Heart left ventricle (tissue), 13 donors: ENCODE data around the gene CCDC70.

Experiments used
- CTCF ChIP-seq, 12 donors: fragments of 200-600 bp; sonication (generic) in 4 of 12; IDR thresholded peaks; one replicate each; pipeline versions ENCODE4 v1.5.0 to v1.8.0; 2018 to 2022; ENCODE audit warnings: antibody characterized with exemption in 12 of 12, mild to moderate bottlenecking in 5 of 12
- POLR2A ChIP-seq, 2 donors: fragments of 450-650 bp; IDR thresholded peaks; one replicate each; pipeline ENCODE4 v1.6.1; 2017; ENCODE audit warnings: antibody characterized with exemption in 2 of 2, mild to moderate bottlenecking in 2 of 2, moderate library complexity in 2 of 2
- donor health status: ischemic (EF 13 %, LVEDD 7.1; RV severe dilation, severe dysfunction).
- donor health status: DM: no; HTN: yes; CAD: no.
- donor health status: DM: no; HTN: no; CAD: no.
- donor health status: ischemic (EF 25% LVEDD 6.9; RV normal size, moderate dysfunction).
- donor health status: ischemic (EF 25% LVEDD 5.7; RV mildly dilated, moderate dysfunction).
- donor health status: ischemic (EF 35%, LVEDD 5.7; RV mildly dilated, moderate dysfunction).
- donor health status: nonischemic (EF 11% LVEDD 7.7; RV severe dilation, severe dysfunction).
- donor health status: DM: yes; HTN: yes; CAD: no.
- donor health status: PGD.
- donor health status: ischemic (EF 29% LVEDD 5.4; RV normal size, mild dysfunction).
- donor health status: nonischemic (EF 23%, LVEDD 6.1; RV moderate dilation, normal function).

- no peak for TF ChIP-seq CTCF (IDR thresholded peaks at IDR 0.05)
- TF ChIP-seq POLR2A (IDR thresholded peaks at IDR 0.05): no peak
These were observed 12.9 kb downstream of the CCDC70 start for GRCh38 chr13:51874651-51875050.
